OCI-LY7 (cell line): ENCODE results near the gene DKK3.

Source experiments
- EZH2phosphoT487 ChIP-seq: fragments of 200-600 bp; sonication (generic); IDR thresholded peaks from 2 replicates; pipeline ENCODE4 v1.6.1; 2018; ENCODE audit warnings: low read depth, borderline replicate concordance, mild to moderate bottlenecking, mixed run types, antibody characterized with exemption, low read length, moderate library complexity, mixed read lengths
- TF ChIP-seq, protein P1 (sequence below): fragments of 200-600 bp; sonication (generic); conservative IDR thresholded peaks from 2 replicates; pipeline ENCODE4 v1.5.1; 2014; ENCODE audit warnings: mild to moderate bottlenecking, antibody characterized with exemption, low read length, moderate library complexity, mixed read lengths

DNA sequence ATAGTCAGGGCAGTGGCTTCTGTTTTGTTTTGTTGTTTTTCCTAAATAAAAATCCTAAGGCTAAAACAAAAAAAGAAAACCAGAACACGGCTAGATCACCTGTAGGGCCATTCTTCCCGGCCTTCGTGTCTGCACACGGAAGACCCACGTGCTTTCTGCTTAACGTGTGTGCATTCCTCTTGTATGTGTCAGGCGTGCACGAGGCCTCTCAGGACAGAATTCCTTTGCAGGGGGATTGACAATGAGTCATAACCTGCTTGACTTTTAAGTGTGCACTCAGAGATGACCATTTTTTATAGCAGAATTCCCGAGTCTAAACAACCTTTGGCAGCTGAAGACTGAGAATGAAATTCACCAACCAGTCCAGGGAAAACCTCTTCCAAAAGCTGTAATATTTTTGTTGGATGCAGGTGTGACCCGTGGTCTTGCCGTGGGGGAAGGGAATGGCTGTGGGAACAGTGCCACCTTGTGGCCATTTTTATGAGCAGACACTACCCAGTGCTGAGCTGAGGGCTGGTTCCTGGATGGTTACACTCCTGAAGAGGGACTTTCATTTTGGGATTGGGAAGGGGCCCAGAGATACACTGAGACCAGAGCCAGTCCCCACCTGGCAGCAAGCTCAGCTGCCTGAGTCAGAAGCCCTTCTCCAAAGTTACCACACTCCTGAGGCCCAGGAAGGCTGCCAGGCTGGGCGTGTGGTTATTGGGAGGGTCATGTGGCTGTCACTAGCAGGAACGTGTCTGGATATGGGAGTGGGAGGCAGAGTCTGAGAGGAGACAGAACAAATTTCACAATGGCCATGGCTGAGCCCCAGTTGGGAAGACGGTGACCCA lies 35.7 kb upstream of the DKK3 start:
- TF ChIP-seq, protein P1, sequence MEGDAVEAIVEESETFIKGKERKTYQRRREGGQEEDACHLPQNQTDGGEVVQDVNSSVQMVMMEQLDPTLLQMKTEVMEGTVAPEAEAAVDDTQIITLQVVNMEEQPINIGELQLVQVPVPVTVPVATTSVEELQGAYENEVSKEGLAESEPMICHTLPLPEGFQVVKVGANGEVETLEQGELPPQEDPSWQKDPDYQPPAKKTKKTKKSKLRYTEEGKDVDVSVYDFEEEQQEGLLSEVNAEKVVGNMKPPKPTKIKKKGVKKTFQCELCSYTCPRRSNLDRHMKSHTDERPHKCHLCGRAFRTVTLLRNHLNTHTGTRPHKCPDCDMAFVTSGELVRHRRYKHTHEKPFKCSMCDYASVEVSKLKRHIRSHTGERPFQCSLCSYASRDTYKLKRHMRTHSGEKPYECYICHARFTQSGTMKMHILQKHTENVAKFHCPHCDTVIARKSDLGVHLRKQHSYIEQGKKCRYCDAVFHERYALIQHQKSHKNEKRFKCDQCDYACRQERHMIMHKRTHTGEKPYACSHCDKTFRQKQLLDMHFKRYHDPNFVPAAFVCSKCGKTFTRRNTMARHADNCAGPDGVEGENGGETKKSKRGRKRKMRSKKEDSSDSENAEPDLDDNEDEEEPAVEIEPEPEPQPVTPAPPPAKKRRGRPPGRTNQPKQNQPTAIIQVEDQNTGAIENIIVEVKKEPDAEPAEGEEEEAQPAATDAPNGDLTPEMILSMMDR = peak; percentile 93
- TF ChIP-seq EZH2phosphoT487 = no peak
